HCT116 (cell line): ENCODE results near the gene DBP. TPM values are rescaled to one million over a fixed set of nuclear protein-coding genes. Genes with fewer than 3 reads are reported as not detected.

ENCODE experiments used
- ATAC-seq: fragments of 200-7000 bp; cut with Tn5 transposase; 2 replicates; pipeline ENCODE4 v1.9.1; 2020; ENCODE audit warnings: mild to moderate bottlenecking, moderate library complexity
- BruUV-seq: library from RNA; stranded (reverse); fragments of 400-500 nt; replicated peaks from 2 replicates; lab custom pipeline; 2021; lab: Mats Ljungman, UMichigan
- CTCF ChIA-PET: fragments of 300-600 bp; sonication (Branson Sonifier 250); formaldehyde crosslinking; loops from one replicate; lab custom pipeline; 2021; ENCODE audit warnings: antibody characterized with exemption; lab: Charles Lee
- POLR2A ChIA-PET: fragments of 300-600, 350-600 bp; sonication (Branson Sonifier 250); formaldehyde crosslinking; loops from one replicate; lab custom pipeline; 2021; ENCODE audit warnings: antibody characterized with exemption; lab: Charles Lee
- RAD21 ChIA-PET, 2 experiments: fragments of 300-600 bp; sonication (Branson Sonifier 250); formaldehyde crosslinking; loops; one replicate each; lab custom pipeline; 2023; ENCODE audit warnings: low total read pairs in 2 of 2; ENCODE audit not compliant: uncharacterized antibody in 2 of 2, unreplicated experiment in 2 of 2, low non-redundant PET in 1 of 2; lab: Charles Lee
- DNase-seq: peaks from one replicate; pipeline ENCODE4 v3.0.0-alpha.2; 2010; ENCODE audit warnings: low read depth, low spot score
- H2AFZ ChIP-seq: fragments of 200-600 bp; shearing (Covaris generic), sonication (generic); 2 replicates; pipeline ENCODE4 v1.6.1; 2017; ENCODE audit warnings: low read depth, mixed run types, mixed read lengths, antibody characterized with exemption, low read length; ENCODE audit not compliant: poor library complexity, severe bottlenecking
- H3K27ac ChIP-seq: 2 replicates; pipeline ENCODE4 v1.5.1; 2012; ENCODE audit warnings: low read depth, low read length
- H3K27me3 ChIP-seq: fragments of 200-600 bp; sonication (generic); 2 replicates; pipeline ENCODE4 v1.6.1; 2016; ENCODE audit warnings: mixed run types, low read length, mixed read lengths; ENCODE audit not compliant: insufficient read depth
- H3K36me3 ChIP-seq, 2 experiments: fragments of 200-500 bp in 1 of 2; fragments of 200-600 bp in 1 of 2; sonication (Bioruptor generic) in 1 of 2; sonication (generic) in 1 of 2; 2 replicates each; pipeline versions ENCODE4 v1.5.1 to v1.6.1; 2014 to 2016; ENCODE audit warnings: low read length in 2 of 2, inconsistent platforms in 1 of 2, mixed read lengths in 1 of 2, mixed run types in 1 of 2; ENCODE audit not compliant: insufficient read depth in 2 of 2, control insufficient read depth in 1 of 2
- H3K4me1 ChIP-seq, 2 experiments: fragments of 200-600 bp in 1 of 2; sonication (generic) in 1 of 2; 2 replicates each; pipeline versions ENCODE4 v1.5.1 to v1.6.1; 2012 to 2017; ENCODE audit warnings: low read length in 2 of 2, inconsistent platforms in 1 of 2, mild to moderate bottlenecking in 1 of 2, mixed read lengths in 1 of 2, mixed run types in 1 of 2, moderate library complexity in 1 of 2; ENCODE audit not compliant: insufficient read depth in 2 of 2, control insufficient read depth in 1 of 2
- H3K4me2 ChIP-seq: fragments of 200-600 bp; sonication (generic); 2 replicates; pipeline ENCODE4 v1.6.1; 2017; ENCODE audit warnings: mixed run types, low read length, mixed read lengths
- H3K4me3 ChIP-seq, 2 experiments: fragments of 200-600 bp in 1 of 2; sonication (generic) in 1 of 2; replicated peaks in 1 of 2; 2 replicates each; pipeline ENCODE4 v1.5.1; 2011 to 2016; ENCODE audit warnings: low read length in 2 of 2, control low read depth in 1 of 2, low read depth in 1 of 2, mild to moderate bottlenecking in 1 of 2, mixed read lengths in 1 of 2, mixed run types in 1 of 2
- H3K79me2 ChIP-seq: fragments of 200-600 bp; sonication (generic); 2 replicates; pipeline ENCODE4 v1.6.1; 2017; ENCODE audit warnings: mild to moderate bottlenecking, mixed run types, low read length, moderate library complexity, mixed read lengths; ENCODE audit not compliant: insufficient read depth
- H3K9ac ChIP-seq: fragments of 200-600 bp; sonication (generic); 2 replicates; pipeline ENCODE4 v1.6.1; 2016; ENCODE audit warnings: low read length, mixed read lengths
- H3K9me2 ChIP-seq: fragments of 200-600 bp; sonication (generic), shearing (Covaris generic); 2 replicates; pipeline ENCODE4 v1.6.1; 2017; ENCODE audit warnings: mixed run types, mild to moderate bottlenecking, moderate library complexity; ENCODE audit not compliant: insufficient read depth
- H3K9me3 ChIP-seq, 2 experiments: fragments of 200-500 bp in 1 of 2; fragments of 200-600 bp in 1 of 2; sonication (Bioruptor generic) in 1 of 2; sonication (generic) in 1 of 2; 2 replicates each; pipeline ENCODE4 v1.6.1; 2014 to 2017; ENCODE audit warnings: low read length in 2 of 2, mixed read lengths in 2 of 2, inconsistent platforms in 1 of 2, low read depth in 1 of 2, mild to moderate bottlenecking in 1 of 2, mixed run types in 1 of 2, moderate library complexity in 1 of 2; ENCODE audit not compliant: control insufficient read depth in 1 of 2, insufficient read depth in 1 of 2
- H4K20me1 ChIP-seq: fragments of 200-600 bp; sonication (generic), shearing (Covaris generic); 2 replicates; pipeline ENCODE4 v1.6.1; 2017; ENCODE audit warnings: mixed run types, mild to moderate bottlenecking, moderate library complexity; ENCODE audit not compliant: insufficient read depth
- EGR1 ChIP-seq: IDR thresholded peaks from 2 replicates; pipeline ENCODE4 v1.6.1; 2012; ENCODE audit warnings: low read depth
- ELF1 ChIP-seq: IDR thresholded peaks from 2 replicates; pipeline ENCODE4 v1.6.1; 2012; ENCODE audit warnings: low read depth, borderline replicate concordance
- EZH2 ChIP-seq: fragments of 200-600 bp; sonication (generic); IDR thresholded peaks from 2 replicates; pipeline ENCODE4 v1.6.1; 2017; ENCODE audit warnings: antibody characterized with exemption, mixed run types
- JUND ChIP-seq: IDR thresholded peaks from 2 replicates; pipeline ENCODE4 v1.6.1; 2012
- POLR2A ChIP-seq: IDR thresholded peaks from 2 replicates; pipeline ENCODE4 v1.7.0; 2011; ENCODE audit warnings: borderline replicate concordance; ENCODE audit not compliant: insufficient read depth, insufficient read length; ENCODE audit errors: extremely low read depth
- POLR2AphosphoS5 ChIP-seq: IDR thresholded peaks from 2 replicates; pipeline ENCODE4 v1.6.1; 2011; ENCODE audit warnings: mild to moderate bottlenecking, low read depth, low read length, moderate library complexity
- RAD21 ChIP-seq: IDR thresholded peaks from 2 replicates; pipeline ENCODE4 v1.6.1; 2012; ENCODE audit warnings: low read depth, mild to moderate bottlenecking
- SIN3A ChIP-seq: IDR thresholded peaks from 2 replicates; pipeline ENCODE4 v1.6.1; 2012; ENCODE audit warnings: low read depth
- SP1 ChIP-seq: IDR thresholded peaks from 2 replicates; pipeline ENCODE4 v1.6.1; 2012; ENCODE audit warnings: low read depth
- TCF7L2 ChIP-seq: IDR thresholded peaks from 2 replicates; pipeline ENCODE4 v1.7.0; 2011; ENCODE audit warnings: borderline replicate concordance, inconsistent platforms; ENCODE audit not compliant: insufficient read depth, insufficient read length; ENCODE audit errors: extremely low read depth
- ZFX ChIP-seq: fragments of 450-650 bp; IDR thresholded peaks from 2 replicates; pipeline ENCODE4 v1.6.1; 2017
- ZNF274 ChIP-seq: fragments of 200-500 bp; sonication (Bioruptor generic); IDR thresholded peaks from 2 replicates; pipeline ENCODE4 v1.6.1; 2014; ENCODE audit warnings: mild to moderate bottlenecking, low read depth, low read length, inconsistent platforms
- intact Hi-C: fragments of 100-400 bp; cut with micrococcal nuclease; formaldehyde crosslinking; loops from 2 replicates; pipeline ENCODE4 v1.10.0; 2022
- total RNA-seq: library from RNA; stranded (reverse); gene quantifications from one replicate; pipeline ENCODE4 v1.2.1, GENCODE V29; 2021; ENCODE audit not compliant: unreplicated experiment
- TF ChIP-seq, protein P1 (sequence below), 3 experiments: fragments of 200-600 bp in 1 of 3; sonication (generic) in 1 of 3; IDR thresholded peaks in 2 of 3; conservative IDR thresholded peaks in 1 of 3; 2 replicates each; pipeline ENCODE4 v1.5.1; 2012 to 2017; ENCODE audit warnings: low read depth in 2 of 3, low read length in 2 of 3, antibody characterized with exemption in 1 of 3, borderline replicate concordance in 1 of 3, control low read depth in 1 of 3, mild to moderate bottlenecking in 1 of 3, mixed read lengths in 1 of 3, mixed run types in 1 of 3, moderate library complexity in 1 of 3; ENCODE audit not compliant: insufficient read depth in 1 of 3

Gene DBP
- total RNA-seq, 1 experiment from 2014 or later = 45.9 TPM

DNA sequence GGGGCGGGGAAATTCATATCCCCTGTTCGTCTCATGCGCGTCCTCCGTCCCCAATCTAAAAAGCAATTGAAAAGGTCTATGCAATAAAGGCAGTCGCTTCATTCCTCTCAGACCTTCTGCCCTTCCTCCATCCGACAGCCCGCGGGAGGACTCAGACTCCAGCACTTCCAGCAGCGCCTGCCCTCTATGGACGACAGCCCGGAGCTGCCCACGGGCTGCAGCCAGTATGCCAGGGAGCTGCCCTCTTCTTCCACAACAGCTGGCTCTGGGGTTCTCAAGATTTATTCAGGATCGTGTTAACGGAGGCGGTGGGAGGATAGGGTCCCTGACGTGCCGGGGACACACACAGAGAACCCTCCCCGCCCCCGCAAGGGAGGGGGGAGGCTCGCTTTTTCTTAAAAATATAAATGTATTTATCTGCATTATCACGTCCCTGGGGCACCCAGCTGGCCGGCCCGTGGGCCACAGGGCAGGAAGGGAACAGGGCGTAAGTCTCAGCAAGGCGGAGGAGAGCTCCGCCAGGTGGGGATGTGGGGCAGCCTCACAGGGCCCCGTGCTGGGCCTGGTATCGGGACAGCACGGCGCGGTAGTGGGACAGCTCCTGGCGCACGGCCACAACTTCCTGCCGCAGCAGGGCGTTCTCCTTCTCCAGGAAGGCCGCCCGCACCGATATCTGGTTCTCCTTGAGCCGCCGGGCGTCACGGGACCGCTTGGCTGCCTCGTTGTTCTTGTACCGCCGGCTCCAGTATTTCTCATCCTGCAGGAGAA, 6.7 kb downstream of the DBP start:
- POLR2A ChIA-PET = interaction anchor here (1.3 to 2.0 kb wide), 6 partner anchors 10 to 21 kb away, joined by 4 to 22 read pairs (median 6); partner anchors contain the start of genes CA11, RPL18 and SPHK2
- H3K27ac ChIP-seq = peak overlapping the region; percentile 57
- intact Hi-C loops = no loop called here

DNA sequence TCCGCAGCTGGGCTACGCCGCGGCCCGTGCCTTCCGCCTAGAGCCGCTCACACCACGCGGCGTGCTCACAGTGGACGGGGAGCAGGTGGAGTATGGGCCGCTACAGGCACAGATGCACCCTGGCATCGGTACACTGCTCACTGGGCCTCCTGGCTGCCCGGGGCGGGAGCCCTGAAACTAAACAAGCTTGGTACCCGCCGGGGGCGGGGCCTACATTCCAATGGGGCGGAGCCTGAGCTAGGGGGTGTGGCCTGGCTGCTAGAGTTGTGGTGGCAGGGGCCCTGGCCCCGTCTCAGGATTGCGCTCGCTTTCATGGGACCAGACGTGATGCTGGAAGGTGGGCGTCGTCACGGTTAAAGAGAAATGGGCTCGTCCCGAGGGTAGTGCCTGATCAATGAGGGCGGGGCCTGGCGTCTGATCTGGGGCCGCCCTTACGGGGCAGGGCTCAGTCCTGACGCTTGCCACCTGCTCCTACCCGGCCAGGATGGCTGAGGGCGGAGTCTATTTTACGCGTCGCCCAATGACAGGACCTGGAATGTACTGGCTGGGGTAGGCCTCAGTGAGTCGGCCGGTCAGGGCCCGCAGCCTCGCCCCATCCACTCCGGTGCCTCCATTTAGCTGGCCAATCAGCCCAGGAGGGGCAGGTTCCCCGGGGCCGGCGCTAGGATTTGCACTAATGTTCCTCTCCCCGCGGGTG, 7.4 kb downstream of the DBP start:
- no peak overlapping the region for H2AFZ ChIP-seq
- peak overlapping the region; percentile 57 for H3K27ac ChIP-seq
- BruUV-seq = no TSS peak
- ChIA-PET POLR2A (interaction anchor here (1.3 to 2.0 kb wide), 5 partner anchors 9 to 21 kb away, joined by 5 to 22 read pairs (median 7); partner anchors contain the start of genes CA11, RPL18 and SPHK2), RAD21 (interaction anchor here in 1 of 2 experiments (0.9 kb wide), 1 partner anchor 11 kb away, joined by 3 read pairs; the partner anchor contains the start of genes RPL18 and SPHK2), CTCF (interaction anchor here (0.6 to 1.0 kb wide), 3 partner anchors 11 to 316 kb away, joined by 3 to 4 read pairs (median 3); partner anchors contain the start of genes RPL18 and SPHK2)
- intact Hi-C loops = no loop called here
- peaks cover 19% of the 10 kb centered on the region for H3K79me2 ChIP-seq
- H3K9me2 ChIP-seq = no peaks in the 10 kb centered on the region
- H4K20me1 ChIP-seq = no peaks in the 10 kb centered on the region
- H3K4me1 ChIP-seq = peaks cover 46 to 58% of the 10 kb centered on the region in 2 experiments
- DNase-seq = peak; percentile 96
- no peaks in the 10 kb centered on the region for H3K27me3 ChIP-seq
- ATAC-seq = peak; percentile 86
- H3K36me3 ChIP-seq = peaks cover 2 to 13% of the 10 kb centered on the region in 2 experiments; a peak in 1 of 4 replicates
- H3K9ac ChIP-seq = peak overlapping the region; percentile 51; the same call in 1 of the 2 replicates
- peak overlapping the region; percentile 15 to 32; a peak in 1 of 4 replicates for H3K4me3 ChIP-seq
- H3K4me2 ChIP-seq = peak overlapping the region; percentile 63
- H3K9me3 ChIP-seq = no peaks in the 10 kb centered on the region
- TF ChIP-seq, protein P1, sequence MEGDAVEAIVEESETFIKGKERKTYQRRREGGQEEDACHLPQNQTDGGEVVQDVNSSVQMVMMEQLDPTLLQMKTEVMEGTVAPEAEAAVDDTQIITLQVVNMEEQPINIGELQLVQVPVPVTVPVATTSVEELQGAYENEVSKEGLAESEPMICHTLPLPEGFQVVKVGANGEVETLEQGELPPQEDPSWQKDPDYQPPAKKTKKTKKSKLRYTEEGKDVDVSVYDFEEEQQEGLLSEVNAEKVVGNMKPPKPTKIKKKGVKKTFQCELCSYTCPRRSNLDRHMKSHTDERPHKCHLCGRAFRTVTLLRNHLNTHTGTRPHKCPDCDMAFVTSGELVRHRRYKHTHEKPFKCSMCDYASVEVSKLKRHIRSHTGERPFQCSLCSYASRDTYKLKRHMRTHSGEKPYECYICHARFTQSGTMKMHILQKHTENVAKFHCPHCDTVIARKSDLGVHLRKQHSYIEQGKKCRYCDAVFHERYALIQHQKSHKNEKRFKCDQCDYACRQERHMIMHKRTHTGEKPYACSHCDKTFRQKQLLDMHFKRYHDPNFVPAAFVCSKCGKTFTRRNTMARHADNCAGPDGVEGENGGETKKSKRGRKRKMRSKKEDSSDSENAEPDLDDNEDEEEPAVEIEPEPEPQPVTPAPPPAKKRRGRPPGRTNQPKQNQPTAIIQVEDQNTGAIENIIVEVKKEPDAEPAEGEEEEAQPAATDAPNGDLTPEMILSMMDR (IDR thresholded peaks at IDR 0.05 in 2 of 3, conservative IDR thresholded peaks at IDR 0.05 in 1 of 3; ENCODE audit: borderline replicate concordance in 1 of 3, insufficient read depth in 1 of 3, low read depth in 2 of 3, low read length in 2 of 3) = no peak
- TF ChIP-seq RAD21 (no peak), SP1 (no peak), POLR2AphosphoS5 (peak; percentile 95), JUND (no peak), ZNF274 (no peak), TCF7L2 (peak; percentile 74), SIN3A (no peak), EZH2 (no peak), ZFX (0 out of 2 replicates have a peak, but pooled peaks have one; percentile 2), POLR2A (no peak), ELF1 (no peak)

More for the DNA sequence above, 6.7 kb downstream of the DBP start:
- ChIA-PET CTCF (interaction anchor here (0.7 to 1.0 kb wide), 2 partner anchors 11 to 140 kb away, joined by 3 to 4 read pairs; partner anchors contain the start of genes RPL18 and SPHK2), RAD21 (interaction anchor here in 1 of 2 experiments (0.9 kb wide), 1 partner anchor 11 kb away, joined by 3 read pairs; the partner anchor contains the start of genes RPL18 and SPHK2)
- H3K9ac ChIP-seq = peak overlapping the region; percentile 51; the same call in 1 of the 2 replicates
- peak overlapping the region; percentile 63 for H3K4me2 ChIP-seq
- H3K36me3 ChIP-seq = peaks cover 2 to 13% of the 10 kb centered on the region in 2 experiments; a peak in 1 of 4 replicates
- H2AFZ ChIP-seq = no peak overlapping the region
- BruUV-seq = no TSS peak
- H3K27me3 ChIP-seq = no peaks in the 10 kb centered on the region
- H3K9me3 ChIP-seq = no peaks in the 10 kb centered on the region
- ATAC-seq (peak; percentile 0; the same call in 1 of the 2 replicates), DNase-seq (no peak)
- peak overlapping the region; percentile 15 to 32; a peak in 2 of 4 replicates for H3K4me3 ChIP-seq
- H3K9me2 ChIP-seq = no peaks in the 10 kb centered on the region
- peaks cover 47 to 64% of the 10 kb centered on the region in 2 experiments for H3K4me1 ChIP-seq
- H3K79me2 ChIP-seq = peaks cover 12% of the 10 kb centered on the region
- TF ChIP-seq POLR2A (peak; percentile 77), EGR1 (no peak)
- H4K20me1 ChIP-seq = no peaks in the 10 kb centered on the region
